Right renal cortex interstitium (tissue), 3 donors: ENCODE measurements around the gene MRE11. TPM values are rescaled to one million over a fixed set of nuclear protein-coding genes. Genes with fewer than 3 reads are reported as not detected.
A peak's percentile ranks its signal among the peaks of the same experiment; 100 is the strongest.
"Not testable (repeated sequence)": the region's sequence is repeated elsewhere in the genome, so short reads cannot be mapped to it uniquely, and the experiment has no call there.

Experiments used
- DNase-seq, 3 donors: peaks; one replicate each; pipeline ENCODE4 v3.0.0-alpha.2; 2013; ENCODE audit warnings: low read depth in 3 of 3, low spot score in 2 of 3
- polyA plus RNA-seq, 3 donors: library from polyadenylated mRNA; unstranded; fragments of 120-200 nt; gene quantifications; one replicate each; pipeline ENCODE4 v1.2.1, GENCODE V29; 2013; ENCODE audit not compliant: insufficient read length in 3 of 3

MRE11 gene
- polyA plus RNA-seq, 3 donors = 27.1 to 28.0 (median 27.8) TPM

DNA sequence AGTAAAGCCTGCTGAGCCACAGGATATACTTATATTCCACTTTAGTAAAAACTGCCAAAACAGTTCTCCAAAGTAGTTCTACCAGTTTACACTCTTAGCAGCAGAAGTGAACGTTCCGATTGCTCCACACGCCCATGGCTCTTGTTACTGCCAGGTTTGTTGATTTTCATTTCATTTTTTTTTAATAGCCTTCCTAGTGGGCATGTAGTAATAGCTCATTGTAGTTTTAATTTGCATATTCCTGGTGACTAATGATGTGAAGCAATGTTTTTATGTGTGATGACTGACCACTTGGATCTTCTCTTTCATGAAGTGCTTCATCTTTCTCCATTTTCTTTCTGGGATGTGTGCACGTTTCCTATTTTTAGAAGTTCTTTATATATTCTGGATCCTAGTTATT is 13.8 kb upstream of the MRE11 start:
- no peak for DNase-seq

DNA sequence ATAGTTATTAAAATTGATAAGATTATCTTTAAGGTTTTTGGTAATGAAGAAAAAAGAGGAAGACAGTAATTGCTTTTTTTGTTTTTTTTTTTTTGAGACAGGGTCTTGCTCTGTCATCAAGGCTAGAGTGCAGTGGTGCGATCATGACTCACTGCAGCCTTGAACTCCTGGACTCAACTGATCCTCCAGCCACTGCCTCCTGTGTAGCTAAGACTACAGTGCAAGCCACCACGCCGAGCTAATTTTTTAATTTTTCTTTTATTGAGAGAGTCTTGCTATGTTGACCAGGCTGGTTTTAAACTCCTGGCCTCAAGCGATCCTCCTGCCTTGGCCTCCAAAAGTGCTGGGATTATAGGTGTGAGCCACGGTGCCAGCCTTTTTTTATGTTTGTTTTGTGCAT is 12.9 kb upstream of the MRE11 start:
- DNase-seq = not testable (repeated sequence)

GRCh38 chr11:94504689-94505293 is 11.1 kb upstream of the MRE11 start:
- peak in 1 of 3 donors; percentile 32 for DNase-seq

DNA sequence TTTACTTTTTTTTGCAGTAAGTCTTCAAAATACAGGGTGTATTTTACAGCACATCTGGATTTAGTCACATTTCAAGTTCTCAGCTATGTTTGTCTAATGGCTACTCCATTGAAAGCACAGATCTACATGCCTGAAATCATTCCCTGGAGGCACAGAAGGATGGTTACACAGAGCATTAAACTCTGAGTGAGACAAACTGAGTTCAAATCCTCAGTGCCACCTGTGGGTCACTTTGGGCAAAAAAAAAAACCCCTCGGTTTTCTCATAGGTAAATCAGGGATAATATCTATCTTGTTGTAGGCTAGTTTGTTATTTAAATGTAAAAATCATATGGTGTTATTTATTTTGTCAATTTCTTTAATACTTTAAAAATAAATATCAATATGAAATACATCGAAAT is 7.9 kb upstream of the MRE11 start:
- no peak for DNase-seq

GRCh38 chr11:94500181-94500580 is 6.5 kb upstream of the MRE11 start:
- no peak for DNase-seq

GRCh38 chr11:94494126-94494680 is 559 bp upstream of the MRE11 start:
- DNase-seq = peak in 1 of 3 donors; percentile 2

- no peak for DNase-seq
These were observed 7.6 kb downstream of the MRE11 start for GRCh38 chr11:94486068-94486467.

- DNase-seq = no peak
These were observed 12.3 kb downstream of the MRE11 start for GRCh38 chr11:94481342-94481741.

DNA sequence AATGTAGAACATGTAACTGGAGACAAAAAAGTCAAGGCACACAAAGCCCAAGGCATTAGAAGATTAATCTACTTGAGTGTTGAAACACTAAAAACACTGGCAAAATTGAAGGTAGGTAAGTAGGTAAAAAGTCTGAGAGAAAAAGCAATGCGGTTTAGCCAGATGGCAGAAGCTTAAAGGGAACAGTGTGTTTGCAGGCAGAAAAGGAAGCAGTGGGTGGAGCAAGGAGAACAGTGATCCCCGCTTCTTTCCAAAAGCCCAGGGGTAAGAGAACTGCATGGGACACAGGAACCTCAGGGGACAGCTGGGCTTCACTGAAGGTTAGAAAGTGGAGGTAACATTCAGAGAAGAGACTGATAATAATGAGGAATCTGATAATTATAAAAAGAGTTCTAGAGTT is 16.0 kb downstream of the MRE11 start:
- DNase-seq = no peak

- no peak for DNase-seq
These were observed 20.5 kb downstream of the MRE11 start for GRCh38 chr11:94472916-94473799.

GRCh38 chr11:94469416-94469815 is 24.2 kb downstream of the MRE11 start:
- no peak for DNase-seq

DNA sequence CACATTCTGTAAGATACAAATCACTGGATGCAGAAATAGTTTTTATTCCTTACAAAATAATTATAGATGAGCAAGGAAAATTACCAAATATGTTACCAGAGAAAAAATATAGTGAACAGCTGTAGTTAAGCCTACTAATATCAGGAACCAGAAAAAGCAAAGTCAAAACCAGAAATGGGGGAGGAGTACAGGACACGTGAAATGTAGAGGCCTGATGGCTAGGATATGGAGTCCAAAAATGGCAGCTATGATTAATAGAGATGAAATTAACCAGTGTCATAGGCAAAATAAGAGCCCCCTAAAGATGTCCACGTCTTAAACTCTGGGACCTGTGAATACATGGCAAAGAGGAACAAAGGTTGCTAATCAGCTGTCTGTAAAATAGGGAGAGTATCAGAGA is 34.1 kb downstream of the MRE11 start:
- no peak for DNase-seq

- no peak for DNase-seq
These were observed 36.3 kb downstream of the MRE11 start for GRCh38 chr11:94457118-94458029.

GRCh38 chr11:94455861-94456260 is 37.8 kb downstream of the MRE11 start:
- no peak for DNase-seq

DNA sequence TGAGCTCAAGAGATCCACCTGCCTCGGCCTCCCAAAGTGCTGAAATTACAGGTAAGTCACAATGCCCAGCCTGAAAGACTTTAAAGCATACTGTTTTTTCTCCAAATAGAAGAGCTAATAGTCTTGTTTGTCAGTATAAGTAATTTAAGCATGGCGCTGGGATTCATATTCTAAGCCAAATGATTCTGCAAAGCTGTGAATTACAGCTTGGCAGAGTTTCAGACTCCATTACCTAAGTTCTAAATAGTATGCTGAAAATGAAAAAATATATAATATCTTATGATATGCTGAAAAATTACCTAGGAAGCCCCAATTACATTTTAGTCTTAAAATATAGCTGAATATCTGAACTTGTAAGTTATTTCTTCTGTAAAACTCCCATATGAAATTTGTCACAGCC is 39.3 kb downstream of the MRE11 start:
- no peak for DNase-seq

GRCh38 chr11:94452988-94453387 is 40.7 kb downstream of the MRE11 start:
- no peak for DNase-seq

DNA sequence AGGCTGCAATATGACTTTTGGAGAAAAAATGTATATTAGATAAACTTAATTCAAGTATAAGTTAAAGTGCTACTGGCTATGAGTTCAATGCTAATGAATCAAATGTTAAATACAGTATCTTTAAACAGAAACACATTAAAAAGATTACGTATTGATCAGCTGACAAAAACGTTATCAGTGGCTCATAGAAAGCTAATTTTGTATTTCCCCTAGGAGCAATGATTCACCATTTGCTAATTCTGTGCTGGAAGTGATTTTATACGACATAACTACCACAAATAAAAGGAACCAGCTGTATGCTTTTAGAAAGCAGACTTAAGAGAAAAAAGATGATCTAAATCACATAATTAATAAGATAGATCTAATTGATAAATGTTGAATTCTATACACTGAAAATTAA is 43.6 kb downstream of the MRE11 start:
- no peak for DNase-seq

GRCh38 chr11:94449437-94449836 is 44.2 kb downstream of the MRE11 start:
- DNase-seq = no peak

- no peak for DNase-seq
These were observed 44.6 kb downstream of the MRE11 start for GRCh38 chr11:94449029-94449428.

DNA sequence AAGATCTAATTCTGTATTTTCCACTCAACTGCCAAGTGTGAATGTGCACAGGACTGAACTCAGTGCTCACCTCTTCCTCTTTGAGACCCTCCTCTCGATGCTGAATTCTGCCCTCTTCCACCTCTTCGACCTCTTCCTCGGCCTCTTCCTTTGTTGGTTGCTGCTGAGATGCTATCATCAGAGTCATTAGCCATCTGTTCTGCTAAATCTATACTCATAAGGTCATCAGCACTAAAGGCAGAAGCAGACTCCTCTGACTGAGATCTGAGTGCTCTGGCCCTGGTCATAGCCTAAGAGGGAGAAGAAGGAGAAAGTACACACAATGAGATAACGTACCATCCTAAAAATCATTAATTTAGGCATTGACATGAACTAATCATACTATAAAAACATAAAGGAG is 46.5 kb downstream of the MRE11 start:
- DNase-seq = no peak

- DNase-seq = no peak
These were observed 48.0 kb downstream of the MRE11 start for GRCh38 chr11:94445641-94446040.
